Panc1 (cell line): ENCODE results near the gene GRM1. TPM values are rescaled to one million over a fixed set of nuclear protein-coding genes. Genes with fewer than 3 reads are reported as not detected.

ENCODE experiments used
- ATAC-seq: fragments of 200-7000 bp; cut with Tn5 transposase; 2 replicates; pipeline ENCODE4 v1.9.1; 2020; ENCODE audit warnings: mild to moderate bottlenecking, moderate library complexity
- BruUV-seq: library from RNA; stranded (reverse); fragments of 400-500 nt; replicated peaks from 2 replicates; lab custom pipeline; 2021; lab: Mats Ljungman, UMichigan
- CTCF ChIA-PET: fragments of 300-600 bp; sonication (Branson Sonifier 250); formaldehyde crosslinking; loops from one replicate; lab custom pipeline; 2022; ENCODE audit warnings: antibody characterized with exemption; lab: Charles Lee
- POLR2A ChIA-PET: fragments of 300-600 bp; sonication (Branson Sonifier 250); formaldehyde crosslinking; loops from one replicate; lab custom pipeline; 2022; ENCODE audit warnings: antibody characterized with exemption; lab: Charles Lee
- DNase-seq: peaks from one replicate; pipeline ENCODE4 v3.0.0-alpha.2; 2010; ENCODE audit warnings: low read depth, low spot score
- H3K27ac ChIP-seq: 2 replicates; pipeline ENCODE4 v1.5.1; 2011; ENCODE audit warnings: mild to moderate bottlenecking, low read length, inconsistent platforms
- H3K27me3 ChIP-seq: fragments of 200-500 bp; sonication (Bioruptor generic); 2 replicates; pipeline ENCODE4 v1.6.0; 2014; ENCODE audit warnings: low read length, inconsistent platforms; ENCODE audit not compliant: control insufficient read depth, insufficient read depth
- H3K36me3 ChIP-seq: fragments of 200-500 bp; sonication (Bioruptor generic); 2 replicates; pipeline ENCODE4 v1.5.1; 2014; ENCODE audit warnings: inconsistent platforms, mild to moderate bottlenecking, low read length, moderate library complexity; ENCODE audit not compliant: control insufficient read depth, insufficient read depth
- H3K4me1 ChIP-seq: 2 replicates; pipeline ENCODE4 v1.5.1; 2011; ENCODE audit warnings: inconsistent platforms, mild to moderate bottlenecking, low read length, moderate library complexity; ENCODE audit not compliant: control insufficient read depth, insufficient read depth
- H3K4me3 ChIP-seq, 2 experiments: 2 replicates each; pipeline ENCODE4 v1.5.1; 2011 to 2012; ENCODE audit warnings: low read depth in 2 of 2, low read length in 2 of 2, mild to moderate bottlenecking in 2 of 2, inconsistent platforms in 1 of 2, moderate library complexity in 1 of 2
- H3K9me3 ChIP-seq: fragments of 200-500 bp; sonication (Bioruptor generic); 2 replicates; pipeline ENCODE4 v1.5.1; 2014; ENCODE audit warnings: low read depth, mild to moderate bottlenecking, inconsistent platforms, low read length, moderate library complexity; ENCODE audit not compliant: control insufficient read depth, insufficient read depth
- CTCF ChIP-seq: fragments of 450-650 bp; IDR thresholded peaks from 2 replicates; pipeline ENCODE4 v1.5.1; 2017; ENCODE audit warnings: mild to moderate bottlenecking
- POLR2AphosphoS5 ChIP-seq: IDR thresholded peaks from 2 replicates; pipeline ENCODE4 v1.6.1; 2012; ENCODE audit warnings: mild to moderate bottlenecking, low read depth, low read length, moderate library complexity
- REST ChIP-seq, 2 experiments: IDR thresholded peaks; 2 replicates each; pipeline ENCODE4 v1.6.1; 2011 to 2012; ENCODE audit warnings: low read depth in 2 of 2, control low read depth in 1 of 2, low read length in 1 of 2, mild to moderate bottlenecking in 1 of 2, moderate library complexity in 1 of 2; ENCODE audit not compliant: insufficient read depth in 1 of 2
- SIN3A ChIP-seq: IDR thresholded peaks from 2 replicates; pipeline ENCODE4 v1.6.1; 2012; ENCODE audit warnings: low read depth, mild to moderate bottlenecking, low read length, moderate library complexity, borderline replicate concordance; ENCODE audit not compliant: insufficient read depth
- TCF7L2 ChIP-seq: IDR thresholded peaks from 2 replicates; pipeline ENCODE4 v1.6.1; 2011; ENCODE audit warnings: mild to moderate bottlenecking, low read depth, low read length, inconsistent platforms
- in situ Hi-C: cut with HindIII; loops from 2 replicates; pipeline ENCODE4 v1.10.0; 2016; ENCODE audit warnings: low sequenced_read_pairs, low pct_unique_long_range_greater_than_20kb
- intact Hi-C: fragments of 100-400 bp; cut with micrococcal nuclease; formaldehyde crosslinking; loops from one replicate; pipeline ENCODE4 v1.10.0; 2022; ENCODE audit not compliant: unreplicated experiment
- total RNA-seq: library from RNA; stranded (reverse); gene quantifications from one replicate; pipeline ENCODE4 v1.2.1, GENCODE V29; 2021; ENCODE audit not compliant: unreplicated experiment

Gene GRM1
- total RNA-seq, 1 experiment from 2014 or later, result not detected

GRCh38 chr6:146050168-146050567 lies 21.3 kb downstream of the GRM1 start:
- no peaks in the 10 kb centered on the region for H3K27me3 ChIP-seq
- no peaks in the 10 kb centered on the region for H3K4me1 ChIP-seq
- no peak overlapping the region for H3K27ac ChIP-seq
- H3K36me3 ChIP-seq, result no peaks in the 10 kb centered on the region
- no peak for TF ChIP-seq TCF7L2
- TF ChIP-seq SIN3A, result no peak
- no peak for TF ChIP-seq REST (IDR thresholded peaks at IDR 0.05; ENCODE audit: insufficient read depth in 1 of 2, low read depth in 2 of 2, low read length in 1 of 2)
- TF ChIP-seq CTCF, result no peak
- no peak for TF ChIP-seq POLR2AphosphoS5
- ATAC-seq, result no peak
- no TSS peak for BruUV-seq
- no peaks in the 10 kb centered on the region for H3K9me3 ChIP-seq
- DNase-seq, result no peak
- intact Hi-C loops (no loop called here), in situ Hi-C loops (no loop called here)
- no peak overlapping the region for H3K4me3 ChIP-seq
- CTCF ChIA-PET, result no interaction called here
- POLR2A ChIA-PET, result no interaction called here

GRCh38 chr6:146056506-146056905 lies 27.6 kb downstream of the GRM1 start:
- ChIA-PET CTCF (no interaction called here), POLR2A (no interaction called here)
- ATAC-seq, result no peak
- in situ Hi-C loops (no loop called here), intact Hi-C loops (no loop called here)
- Histone ChIP-seq H3K27ac (no peak overlapping the region), H3K36me3 (no peaks in the 10 kb centered on the region), H3K9me3 (no peaks in the 10 kb centered on the region), H3K27me3 (no peaks in the 10 kb centered on the region), H3K4me3 (no peak overlapping the region), H3K4me1 (no peaks in the 10 kb centered on the region)
- BruUV-seq, result no TSS peak
- TF ChIP-seq POLR2AphosphoS5 (no peak), SIN3A (no peak), TCF7L2 (no peak), REST (IDR thresholded peaks at IDR 0.05; ENCODE audit: insufficient read depth in 1 of 2, low read depth in 2 of 2, low read length in 1 of 2) (no peak), CTCF (no peak)
- no peak for DNase-seq
